SU-DHL-6 (cell line): ENCODE results near the gene CTDSPL.

Experiments
- H2AFZ ChIP-seq: fragments of 200-600 bp; sonication (generic); 2 replicates; pipeline ENCODE4 v1.6.1; 2014; ENCODE audit warnings: low read depth, mild to moderate bottlenecking, moderate library complexity, mixed read lengths, antibody characterized with exemption, low read length; ENCODE audit not compliant: severe bottlenecking
- H3F3A ChIP-seq: fragments of 200-600 bp; shearing (Covaris generic); 2 replicates; pipeline ENCODE4 v1.6.0; 2016; ENCODE audit warnings: antibody characterized with exemption, mild to moderate bottlenecking; ENCODE audit not compliant: insufficient read depth
- H3K27ac ChIP-seq: fragments of 200-600 bp; sonication (generic); 2 replicates; pipeline ENCODE4 v1.5.1; 2016; ENCODE audit warnings: low read depth, mild to moderate bottlenecking, low read length, moderate library complexity, mixed read lengths
- H3K27me3 ChIP-seq: fragments of 200-600 bp; sonication (generic), shearing (Covaris generic); 2 replicates; pipeline ENCODE4 v1.6.0; 2014; ENCODE audit warnings: mild to moderate bottlenecking, low read length
- H3K36me3 ChIP-seq: fragments of 200-600 bp; sonication (generic); 2 replicates; pipeline ENCODE4 v1.6.1; 2014; ENCODE audit warnings: mild to moderate bottlenecking, low read length, mixed read lengths
- H3K4me2 ChIP-seq: fragments of 300-600, 200-600 bp; shearing (Covaris generic), sonication (generic); 2 replicates; pipeline ENCODE4 v1.6.0; 2014; ENCODE audit warnings: low read length, low read depth, mild to moderate bottlenecking; ENCODE audit not compliant: poor library complexity, severe bottlenecking
- H3K4me3 ChIP-seq: fragments of 200-600 bp; sonication (generic); 2 replicates; pipeline ENCODE4 v1.5.1; 2014; ENCODE audit warnings: antibody characterized with exemption, low read length, mild to moderate bottlenecking, mixed read lengths; ENCODE audit not compliant: insufficient read depth, poor library complexity, severe bottlenecking
- H3K79me2 ChIP-seq: fragments of 200-600 bp; sonication (generic); 2 replicates; pipeline ENCODE4 v1.6.1; 2014; ENCODE audit warnings: mild to moderate bottlenecking, low read length, moderate library complexity; ENCODE audit not compliant: insufficient read depth
- H3K9ac ChIP-seq: fragments of 200-600 bp; sonication (generic); 2 replicates; pipeline ENCODE4 v1.7.0; 2014; ENCODE audit warnings: mild to moderate bottlenecking, low read length
- H3K9me2 ChIP-seq: fragments of 200-600 bp; sonication (generic); replicated peaks from 2 replicates; pipeline ENCODE4 v1.6.1; 2014; ENCODE audit warnings: low read length; ENCODE audit not compliant: insufficient read depth
- H3K9me3 ChIP-seq: fragments of 200-600 bp; sonication (generic); 2 replicates; pipeline ENCODE4 v1.6.1; 2014; ENCODE audit warnings: low read length, mixed read lengths; ENCODE audit not compliant: insufficient read depth
- H4K20me1 ChIP-seq: fragments of 200-600 bp; sonication (generic); 2 replicates; pipeline ENCODE4 v1.6.1; 2014; ENCODE audit warnings: low read depth, mild to moderate bottlenecking, antibody characterized with exemption, low read length, moderate library complexity, mixed read lengths
- EZH2phosphoT487 ChIP-seq: fragments of 200-600 bp; sonication (generic), shearing (Covaris generic); conservative IDR thresholded peaks from 2 replicates; pipeline ENCODE4 v1.6.1; 2018; ENCODE audit warnings: mild to moderate bottlenecking, antibody characterized with exemption, low read length, moderate library complexity, mixed read lengths
- TF ChIP-seq, protein P1 (sequence below): fragments of 200-600 bp; sonication (generic); IDR thresholded peaks from one replicate; pipeline ENCODE4 v1.5.1; 2017; ENCODE audit warnings: antibody characterized with exemption, mild to moderate bottlenecking, low read length, moderate library complexity; ENCODE audit not compliant: insufficient read depth, poor library complexity, severe bottlenecking

Gene CTDSPL

DNA sequence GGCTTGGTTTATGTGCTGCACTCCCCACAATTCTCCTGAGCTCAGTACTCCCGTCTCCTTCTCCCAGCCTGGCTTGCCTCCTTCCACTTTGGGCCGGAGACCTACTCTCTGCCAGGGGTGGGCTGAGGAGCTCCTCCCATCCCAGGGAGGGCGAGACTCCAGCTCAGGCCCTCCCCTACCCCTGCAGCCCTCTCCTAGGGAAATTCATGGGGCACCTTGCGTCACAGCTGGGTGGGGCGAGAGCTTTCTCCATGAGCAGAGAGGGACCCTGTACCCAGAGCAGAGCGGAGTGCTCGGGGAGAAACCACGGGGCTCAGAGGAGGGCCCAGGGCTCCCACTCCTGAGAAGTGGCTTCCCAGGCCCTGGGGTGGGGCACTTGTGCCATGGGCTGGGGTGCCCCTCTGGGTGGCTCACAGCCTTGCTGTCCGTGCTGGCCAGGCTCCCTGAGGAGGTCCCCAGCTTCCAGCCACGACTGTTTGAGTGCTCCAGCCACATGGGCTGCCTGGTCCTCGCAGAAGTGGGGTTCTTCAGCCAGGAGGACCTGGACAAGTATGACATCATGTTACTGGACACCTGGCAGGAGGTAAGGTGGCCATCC, 142.2 kb downstream of the CTDSPL start:
- no peak overlapping the region for H3K9ac ChIP-seq
- no peaks in the 10 kb centered on the region for H3K9me3 ChIP-seq
- no peaks in the 10 kb centered on the region for H3K9me2 ChIP-seq
- H4K20me1 ChIP-seq: no peaks in the 10 kb centered on the region
- no peak overlapping the region for H2AFZ ChIP-seq
- H3K4me3 ChIP-seq: no peak overlapping the region
- H3K27ac ChIP-seq: no peak overlapping the region
- TF ChIP-seq, protein P1, sequence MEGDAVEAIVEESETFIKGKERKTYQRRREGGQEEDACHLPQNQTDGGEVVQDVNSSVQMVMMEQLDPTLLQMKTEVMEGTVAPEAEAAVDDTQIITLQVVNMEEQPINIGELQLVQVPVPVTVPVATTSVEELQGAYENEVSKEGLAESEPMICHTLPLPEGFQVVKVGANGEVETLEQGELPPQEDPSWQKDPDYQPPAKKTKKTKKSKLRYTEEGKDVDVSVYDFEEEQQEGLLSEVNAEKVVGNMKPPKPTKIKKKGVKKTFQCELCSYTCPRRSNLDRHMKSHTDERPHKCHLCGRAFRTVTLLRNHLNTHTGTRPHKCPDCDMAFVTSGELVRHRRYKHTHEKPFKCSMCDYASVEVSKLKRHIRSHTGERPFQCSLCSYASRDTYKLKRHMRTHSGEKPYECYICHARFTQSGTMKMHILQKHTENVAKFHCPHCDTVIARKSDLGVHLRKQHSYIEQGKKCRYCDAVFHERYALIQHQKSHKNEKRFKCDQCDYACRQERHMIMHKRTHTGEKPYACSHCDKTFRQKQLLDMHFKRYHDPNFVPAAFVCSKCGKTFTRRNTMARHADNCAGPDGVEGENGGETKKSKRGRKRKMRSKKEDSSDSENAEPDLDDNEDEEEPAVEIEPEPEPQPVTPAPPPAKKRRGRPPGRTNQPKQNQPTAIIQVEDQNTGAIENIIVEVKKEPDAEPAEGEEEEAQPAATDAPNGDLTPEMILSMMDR: no peak
- no peak for TF ChIP-seq EZH2phosphoT487
- no peaks in the 10 kb centered on the region for H3K27me3 ChIP-seq
- H3K79me2 ChIP-seq: no peaks in the 10 kb centered on the region
- no peaks in the 10 kb centered on the region for H3K36me3 ChIP-seq
- no peak overlapping the region for H3K4me2 ChIP-seq
- H3F3A ChIP-seq: no peaks in the 10 kb centered on the region

DNA sequence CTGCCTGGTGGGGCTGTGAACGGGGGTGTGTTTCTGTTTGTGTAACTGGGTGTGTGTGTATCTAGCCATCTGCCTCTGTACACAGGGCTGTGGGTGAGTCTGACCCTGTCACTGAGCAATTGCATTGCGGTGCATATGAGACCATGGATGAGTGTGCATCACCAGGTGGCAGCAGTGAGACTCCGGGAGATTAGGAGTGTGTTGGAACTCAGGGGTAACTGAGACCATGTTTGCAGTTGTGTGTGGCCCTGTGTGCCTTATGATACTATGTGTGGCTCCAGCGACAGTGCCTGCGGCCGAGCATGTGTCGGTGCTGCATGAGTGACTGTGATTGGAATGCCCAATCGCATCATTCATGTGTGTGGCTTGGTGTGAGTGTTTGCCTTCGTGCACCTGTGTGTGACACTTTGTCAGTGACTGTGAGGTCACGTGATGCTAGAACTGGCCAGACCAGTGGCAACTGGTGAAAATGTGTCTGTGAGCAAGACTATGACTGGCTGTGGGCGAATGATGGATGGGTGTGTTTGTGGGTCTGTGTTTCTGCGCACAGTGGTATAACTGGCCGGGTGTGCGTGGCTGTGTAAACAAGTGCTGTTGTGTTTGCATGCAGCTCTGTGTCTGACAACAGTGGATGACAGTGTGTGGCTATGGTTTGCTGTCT, 142.9 kb downstream of the CTDSPL start:
- H3K79me2 ChIP-seq: no peaks in the 10 kb centered on the region
- H3K27ac ChIP-seq: no peak overlapping the region
- H3F3A ChIP-seq: no peaks in the 10 kb centered on the region
- no peaks in the 10 kb centered on the region for H3K36me3 ChIP-seq
- TF ChIP-seq, protein P1: peak; percentile 49
- TF ChIP-seq EZH2phosphoT487: no peak
- no peak overlapping the region for H3K4me3 ChIP-seq
- H2AFZ ChIP-seq: no peak overlapping the region
- H3K9ac ChIP-seq: no peak overlapping the region
- H3K9me3 ChIP-seq: no peaks in the 10 kb centered on the region
- no peaks in the 10 kb centered on the region for H3K9me2 ChIP-seq
- no peaks in the 10 kb centered on the region for H3K27me3 ChIP-seq
- no peaks in the 10 kb centered on the region for H4K20me1 ChIP-seq
- no peak overlapping the region for H3K4me2 ChIP-seq

DNA sequence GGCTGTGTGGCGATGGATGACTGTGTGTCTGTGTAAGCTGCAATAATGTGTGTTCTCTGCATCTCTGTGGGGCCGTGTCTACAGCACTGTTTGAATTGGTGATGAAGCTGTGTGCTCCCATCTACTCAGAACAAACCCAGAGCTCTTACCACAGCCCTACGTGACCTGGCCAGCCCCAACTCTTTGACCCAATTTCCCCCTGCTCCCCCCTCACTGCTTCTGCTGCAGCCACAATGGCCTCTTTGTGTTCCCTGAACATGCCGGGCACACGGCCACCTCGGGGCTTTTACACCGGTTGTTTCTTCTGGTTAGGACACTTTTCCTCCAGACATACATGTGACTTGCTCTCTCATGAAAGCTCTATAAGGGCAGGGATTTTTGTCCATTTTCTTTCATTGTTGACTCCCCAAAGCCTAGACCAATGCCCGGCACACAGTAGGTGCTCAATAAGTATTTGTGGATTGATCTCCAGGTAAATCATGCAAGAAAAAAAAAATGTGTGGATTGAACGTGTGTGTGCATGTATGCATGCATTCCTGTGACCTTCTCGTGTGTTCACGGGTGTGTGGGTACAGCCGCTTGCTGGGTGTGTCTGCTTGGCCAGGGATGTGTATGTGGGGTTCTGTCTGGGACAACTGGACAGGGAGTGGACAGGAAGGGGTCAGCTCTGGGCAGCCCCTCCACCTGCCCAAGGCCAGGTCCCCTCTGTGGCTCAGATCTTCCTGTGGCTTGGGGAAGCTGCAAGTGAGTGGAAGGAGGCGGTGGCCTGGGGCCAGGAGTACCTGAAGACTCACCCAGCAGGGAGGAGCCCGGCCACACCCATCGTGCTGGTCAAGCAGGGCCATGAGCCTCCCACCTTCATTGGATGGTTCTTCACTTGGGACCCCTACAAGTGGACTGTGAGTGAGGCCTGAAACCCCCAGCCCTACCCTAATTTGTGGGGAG, 143.7 kb downstream of the CTDSPL start:
- Histone ChIP-seq H2AFZ (no peak overlapping the region), H3K4me2 (no peak overlapping the region), H3F3A (no peaks in the 10 kb centered on the region), H3K9me3 (no peaks in the 10 kb centered on the region), H3K36me3 (no peaks in the 10 kb centered on the region), H3K27ac (no peak overlapping the region), H3K79me2 (no peaks in the 10 kb centered on the region), H3K9me2 (no peaks in the 10 kb centered on the region), H4K20me1 (no peaks in the 10 kb centered on the region), H3K9ac (no peak overlapping the region), H3K27me3 (no peaks in the 10 kb centered on the region), H3K4me3 (no peak overlapping the region)
- TF ChIP-seq, protein P1: no peak
- no peak for TF ChIP-seq EZH2phosphoT487
